Lower leg skin (tissue), 4 donors: ENCODE results near the gene TTC22. TPM values are rescaled to one million over a fixed set of nuclear protein-coding genes. Genes with fewer than 3 reads are reported as not detected.

Experiments used
- DNase-seq, 2 donors: peaks; one replicate each; pipeline ENCODE4 v3.0.0-alpha.2; 2019; ENCODE audit warnings: low spot score in 2 of 2
- H3K4me3 ChIP-seq: fragments of 200-600 bp; sonication (generic); 2 replicates; pipeline ENCODE4 v1.5.1; 2017; ENCODE audit warnings: mild to moderate bottlenecking, low read depth; ENCODE audit not compliant: poor library complexity, severe bottlenecking
- CTCF ChIP-seq, 3 donors: fragments of 450-650 bp; IDR thresholded peaks; one replicate each; pipeline ENCODE4 v1.5.1; 2016; ENCODE audit warnings: antibody characterized with exemption in 3 of 3, mild to moderate bottlenecking in 3 of 3, moderate library complexity in 2 of 3
- POLR2A ChIP-seq, 2 donors: fragments of 450-650 bp; IDR thresholded peaks; one replicate each; pipeline ENCODE4 v1.6.1; 2016 to 2017; ENCODE audit warnings: antibody characterized with exemption in 2 of 2, mild to moderate bottlenecking in 1 of 2, moderate library complexity in 1 of 2
- WGBS, 2 donors: methylation state at CpG; one replicate each; pipeline ENCODE4 v1.1.5; 2018; 5-methylcytosine and 5-hydroxymethylcytosine counted together
- intact Hi-C: fragments of 100-400 bp; cut with DNase I; formaldehyde crosslinking; loops from one replicate; pipeline ENCODE4 v1.15.0; 2023; ENCODE audit warnings: low total_unique reads
- total RNA-seq, 4 donors: library from RNA; depleted of rRNA; stranded (reverse); fragments of >200 nt; gene quantifications; one replicate each; pipeline ENCODE4 v1.1.0, GENCODE V29; 2016

Gene TTC22
- total RNA-seq, 4 donors from 2014 or later: 49.1 to 76.6 (median 65.7) TPM

GRCh38 chr1:54835970-54836369 lies 34.8 kb upstream of the TTC22 start:
- intact Hi-C loops: no loop called here
- peak in 1 of 2 donors; percentile 68 for DNase-seq
- no peak overlapping the region for H3K4me3 ChIP-seq
- 53% methylated on average over 4 to 5 of the region's 5 CpGs for WGBS, 2 donors
- TF ChIP-seq CTCF (IDR thresholded peaks at IDR 0.05) (no peak), POLR2A (IDR thresholded peaks at IDR 0.05) (no peak)

GRCh38 chr1:54835131-54835898 lies 34.2 kb upstream of the TTC22 start:
- intact Hi-C loops: no loop called here
- 73 to 82% methylated on average over 6 of the region's 6 CpGs for WGBS, 2 donors
- no peak overlapping the region for H3K4me3 ChIP-seq
- TF ChIP-seq CTCF (IDR thresholded peaks at IDR 0.05): no peak
- TF ChIP-seq POLR2A (IDR thresholded peaks at IDR 0.05): no peak
- peak in 1 of 2 donors; percentile 63 for DNase-seq

- no peak for DNase-seq
- WGBS, 2 donors: 45 to 73% methylated on average over 1 of the region's 1 CpG
- intact Hi-C loops: no loop called here
- no peak overlapping the region for H3K4me3 ChIP-seq
- TF ChIP-seq CTCF (IDR thresholded peaks at IDR 0.05) (no peak), POLR2A (IDR thresholded peaks at IDR 0.05) (no peak)
Observed at GRCh38 chr1:54834007-54834541, 33.0 kb upstream of the TTC22 start.

- intact Hi-C loops: no loop called here
- TF ChIP-seq POLR2A (IDR thresholded peaks at IDR 0.05): no peak
- no peak for TF ChIP-seq CTCF (IDR thresholded peaks at IDR 0.05)
- 83 to 90% methylated on average over 9 of the region's 9 CpGs for WGBS, 2 donors
- no peak overlapping the region for H3K4me3 ChIP-seq
- peak in 1 of 2 donors; percentile 49 for DNase-seq
Observed at GRCh38 chr1:54833121-54833520, 32.0 kb upstream of the TTC22 start.

GRCh38 chr1:54826226-54826816 lies 25.2 kb upstream of the TTC22 start:
- WGBS, 2 donors: 100% methylated on average over 3 to 4 of the region's 4 CpGs

More at GRCh38 chr1:54826226-54826816, 25.2 kb upstream of the TTC22 start:
- TF ChIP-seq CTCF (IDR thresholded peaks at IDR 0.05): no peak
- no peak for TF ChIP-seq POLR2A (IDR thresholded peaks at IDR 0.05)
- DNase-seq: peak in 1 of 2 donors; percentile 58
- no peak overlapping the region for H3K4me3 ChIP-seq
- intact Hi-C loops: no loop called here
